ENCODE data around the gene KIAA1958. TPM values are rescaled to one million over a fixed set of nuclear protein-coding genes. Genes with fewer than 3 reads are reported as not detected.
"Not testable (repeated sequence)": the region's sequence is repeated elsewhere in the genome, so short reads cannot be mapped to it uniquely, and the experiment has no call there.

The KIAA1958 gene
- polyA plus RNA-seq, 5 donors: 7.4 to 14.9 (median 12.9) TPM

DNA sequence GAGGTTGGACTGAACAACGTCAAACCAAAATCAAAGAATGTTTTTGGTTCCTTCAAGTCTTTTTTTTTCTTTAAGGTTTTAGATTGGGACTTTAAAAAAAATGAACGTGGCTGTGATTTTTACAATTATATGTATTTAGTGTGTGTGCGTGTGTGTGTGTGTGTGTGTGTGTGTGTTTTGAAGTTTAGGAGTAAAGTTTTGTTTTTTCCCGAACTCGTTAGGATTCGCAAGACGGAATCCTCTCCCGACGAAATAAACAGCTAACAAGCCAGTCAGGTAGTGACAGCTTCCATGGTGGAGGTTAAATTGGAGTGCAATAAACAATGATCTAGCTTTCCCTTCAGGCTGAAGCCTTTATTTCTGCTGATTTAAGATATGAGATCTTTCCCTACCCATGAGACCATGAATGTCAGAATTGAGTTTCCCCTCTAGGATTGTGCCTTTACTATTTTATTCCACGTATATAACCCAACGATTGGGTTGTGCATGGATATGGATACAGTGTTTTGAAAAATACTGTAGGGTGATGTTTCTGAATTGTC lies 1.2 kb downstream of the KIAA1958 start:
- DNase-seq: no peak

DNA sequence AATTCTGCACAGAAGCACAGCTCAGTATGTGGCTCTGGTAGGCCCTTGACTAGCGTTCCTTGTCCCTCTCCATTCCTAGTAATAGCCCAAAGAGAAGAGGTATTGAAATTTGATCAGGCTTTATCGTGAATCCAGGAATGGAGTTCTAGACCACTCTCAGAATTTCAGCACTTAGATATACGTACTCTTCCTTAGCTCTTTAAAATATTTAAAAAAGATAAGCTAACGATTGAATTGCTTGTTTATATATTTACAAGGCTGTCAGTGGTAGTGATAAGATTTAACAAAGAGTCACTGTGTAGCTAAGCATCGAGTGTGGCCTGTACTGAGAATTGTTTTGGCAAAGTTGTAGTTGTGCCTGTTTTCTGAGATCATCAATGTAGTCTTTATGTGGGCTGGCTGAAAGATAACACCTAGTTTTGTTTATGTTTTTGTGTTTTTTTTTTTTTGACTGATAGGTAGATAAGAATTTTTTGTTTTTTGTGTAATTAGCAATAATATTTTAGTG lies 2.5 kb downstream of the KIAA1958 start:
- no peak for DNase-seq

DNA sequence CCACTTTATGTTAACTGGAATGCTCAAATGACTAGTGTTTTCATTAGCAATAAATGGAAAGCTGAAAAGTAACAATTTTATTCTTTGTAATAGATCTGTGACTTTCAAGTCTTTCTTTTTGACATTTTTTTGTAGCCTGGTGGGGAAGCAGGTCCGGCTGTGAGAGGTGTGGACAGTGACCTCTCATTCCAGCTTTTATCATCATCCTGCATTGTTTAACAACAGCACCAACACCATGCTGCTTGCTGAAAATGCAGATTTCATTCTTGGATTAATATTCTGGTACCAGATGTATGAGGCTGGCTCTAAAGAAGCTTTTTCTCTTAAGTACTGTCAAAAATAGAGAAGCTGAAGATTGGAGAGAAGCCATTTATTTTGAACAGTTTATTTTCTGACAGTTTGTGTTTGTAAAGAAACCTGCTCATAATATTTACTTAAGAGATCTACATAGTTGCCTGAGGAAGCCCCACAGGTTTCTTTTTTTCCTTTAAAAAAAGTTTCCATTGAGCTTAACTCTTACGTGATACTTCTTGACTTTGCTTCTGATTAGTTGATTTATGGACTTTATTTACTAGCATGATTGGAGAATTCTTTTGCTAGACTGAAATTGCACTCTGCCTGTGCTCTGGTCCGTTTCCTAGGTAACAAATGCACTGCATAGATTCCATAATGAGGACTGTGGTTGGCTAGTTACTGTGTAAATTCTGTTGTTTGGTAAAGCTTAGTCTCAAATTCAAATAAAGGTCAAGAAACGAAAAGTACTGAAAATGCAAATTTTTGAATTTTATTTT lies 3.4 kb downstream of the KIAA1958 start:
- no peak for DNase-seq

DNA sequence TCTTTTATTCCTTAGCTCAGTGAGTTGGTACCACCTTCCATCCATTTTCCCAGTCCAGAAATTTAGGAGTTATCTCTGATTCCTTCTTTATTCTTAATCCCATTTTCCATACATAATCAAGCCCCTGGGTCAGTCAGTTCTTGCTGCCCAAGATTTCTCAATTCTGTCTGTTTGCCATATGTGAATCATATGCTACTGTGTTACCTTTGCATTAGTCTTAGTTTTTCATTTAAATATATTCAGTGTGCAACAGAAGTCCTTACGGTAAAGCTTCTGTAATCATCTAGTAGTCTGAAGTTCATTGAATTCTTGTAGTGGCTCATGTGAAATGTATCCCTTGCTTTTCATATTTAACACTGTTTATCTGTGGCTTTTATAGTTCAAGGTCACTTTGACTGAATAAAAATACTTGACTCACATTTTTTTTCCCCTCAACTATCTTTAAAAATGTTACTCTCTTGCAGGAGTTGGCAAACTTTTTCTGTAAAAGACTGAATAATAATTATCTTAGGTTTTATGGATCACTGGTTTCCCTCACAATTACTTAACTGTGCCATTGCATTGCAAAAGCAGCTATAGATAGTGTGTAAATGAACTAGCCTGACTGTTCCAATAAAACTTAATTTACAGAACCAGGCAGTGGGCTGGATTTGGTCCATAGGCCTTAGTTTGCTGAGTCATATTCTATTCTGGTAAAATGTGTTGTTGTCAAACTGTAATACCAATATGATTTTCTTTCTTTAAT lies 6.9 kb downstream of the KIAA1958 start:
- no peak for DNase-seq

- no peak for DNase-seq
These were observed 7.5 kb downstream of the KIAA1958 start for GRCh38 chr9:112494153-112494552.

DNA sequence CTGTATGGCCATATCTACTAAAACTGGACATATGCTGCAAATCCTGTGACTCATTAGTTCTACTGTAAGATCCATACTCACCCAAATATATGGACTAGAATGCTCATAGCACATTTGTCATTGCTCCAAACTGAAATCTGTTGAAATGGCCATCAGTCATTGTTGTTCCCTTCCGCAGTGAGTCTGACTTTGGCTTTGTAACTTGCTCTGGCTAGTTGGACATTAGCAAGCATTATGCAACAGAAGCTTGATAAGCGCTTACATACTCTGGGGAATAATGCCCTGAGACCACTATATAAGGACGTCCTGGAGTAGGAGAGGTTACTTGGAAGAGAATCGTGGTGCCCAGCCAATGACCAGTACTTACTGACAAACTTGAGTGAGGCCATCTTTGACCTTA lies 9.0 kb downstream of the KIAA1958 start:
- DNase-seq: no peak

- DNase-seq: no peak
These were observed 9.6 kb downstream of the KIAA1958 start for GRCh38 chr9:112496074-112496722.

GRCh38 chr9:112500842-112501241 lies 14.2 kb downstream of the KIAA1958 start:
- DNase-seq: no peak

DNA sequence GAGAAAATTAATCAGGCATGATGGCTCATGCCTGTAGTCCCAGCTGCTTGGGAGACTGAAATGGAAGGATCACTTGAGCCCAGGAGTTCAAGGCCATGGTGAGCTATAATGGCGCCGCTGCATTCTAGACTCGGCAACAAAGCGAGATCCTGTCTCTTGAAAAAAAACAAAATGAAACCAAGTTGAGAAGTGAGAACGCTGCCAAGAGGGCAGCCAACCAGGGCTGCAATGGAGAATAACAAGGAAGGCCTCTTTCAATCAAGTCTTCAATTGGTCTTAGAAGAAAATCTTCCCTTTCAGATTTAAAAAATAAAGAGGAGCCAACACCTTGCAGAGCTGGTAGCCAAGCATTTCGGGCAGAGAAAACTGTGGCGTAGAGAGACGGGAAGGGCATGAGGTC lies 14.7 kb downstream of the KIAA1958 start:
- no peak for DNase-seq

GRCh38 chr9:112502175-112502946 lies 15.7 kb downstream of the KIAA1958 start:
- no peak for DNase-seq

DNA sequence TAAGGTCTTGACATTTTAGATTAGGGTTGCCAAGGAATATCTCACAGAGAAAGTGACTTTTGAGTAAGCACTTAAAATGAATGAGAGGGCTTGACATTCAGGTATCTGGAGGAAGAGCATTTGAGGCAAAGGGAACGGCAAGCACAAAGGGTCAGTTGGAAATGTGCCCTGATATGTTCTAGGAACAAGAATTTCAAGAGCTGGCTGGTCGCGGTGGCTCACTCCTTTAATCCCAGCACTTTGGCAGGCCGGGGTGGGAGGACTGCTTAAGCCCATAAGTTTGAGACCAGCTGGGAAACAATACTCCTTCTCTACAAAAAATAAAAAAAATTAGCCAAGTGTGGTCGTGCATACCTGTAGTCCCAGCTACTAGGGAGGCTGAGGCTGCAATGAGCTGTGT lies 16.5 kb downstream of the KIAA1958 start:
- no peak for DNase-seq

DNA sequence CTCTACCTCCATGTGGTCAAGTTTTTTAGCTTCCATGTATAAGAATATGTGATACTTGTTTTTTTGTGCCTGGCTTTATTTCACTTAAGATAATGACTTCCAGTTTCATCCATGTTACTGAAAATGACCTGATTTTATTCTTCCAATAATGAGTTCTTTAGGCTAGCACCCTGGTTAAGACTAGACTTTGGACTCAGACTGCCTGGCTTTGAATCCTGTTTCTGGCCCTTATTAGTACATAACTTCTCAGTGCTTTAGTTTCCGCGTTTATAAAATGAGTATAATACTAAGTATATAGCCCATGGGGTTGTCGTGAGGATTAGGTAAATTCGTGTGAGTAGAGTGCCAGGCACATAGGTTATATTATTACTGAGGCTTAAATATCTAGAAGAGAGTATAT lies 18.5 kb downstream of the KIAA1958 start:
- no peak for DNase-seq

GRCh38 chr9:112505607-112506006 lies 19.0 kb downstream of the KIAA1958 start:
- no peak for DNase-seq

DNA sequence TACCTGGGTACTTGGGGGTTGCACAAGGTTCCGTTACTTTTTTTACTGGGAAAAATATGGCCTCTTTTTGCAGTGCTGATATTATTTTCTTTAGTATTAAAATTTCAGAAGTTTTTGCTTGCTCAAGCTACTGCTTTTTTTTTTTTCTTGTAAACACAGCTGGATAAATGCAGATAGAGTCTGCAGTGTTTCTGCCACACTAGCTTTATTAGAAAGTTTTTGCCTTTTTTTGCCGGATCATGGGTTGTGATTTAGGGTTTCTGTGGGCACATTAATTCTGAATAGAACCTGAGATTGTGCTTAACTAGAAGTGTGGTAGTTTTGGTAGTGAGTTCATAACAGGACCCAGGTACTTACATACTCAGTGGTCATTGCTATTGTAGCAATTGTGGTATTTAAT lies 19.9 kb downstream of the KIAA1958 start:
- DNase-seq: no peak

GRCh38 chr9:112507001-112507680 lies 20.5 kb downstream of the KIAA1958 start:
- no peak for DNase-seq

GRCh38 chr9:112508377-112508776 lies 21.8 kb downstream of the KIAA1958 start:
- DNase-seq: no peak

DNA sequence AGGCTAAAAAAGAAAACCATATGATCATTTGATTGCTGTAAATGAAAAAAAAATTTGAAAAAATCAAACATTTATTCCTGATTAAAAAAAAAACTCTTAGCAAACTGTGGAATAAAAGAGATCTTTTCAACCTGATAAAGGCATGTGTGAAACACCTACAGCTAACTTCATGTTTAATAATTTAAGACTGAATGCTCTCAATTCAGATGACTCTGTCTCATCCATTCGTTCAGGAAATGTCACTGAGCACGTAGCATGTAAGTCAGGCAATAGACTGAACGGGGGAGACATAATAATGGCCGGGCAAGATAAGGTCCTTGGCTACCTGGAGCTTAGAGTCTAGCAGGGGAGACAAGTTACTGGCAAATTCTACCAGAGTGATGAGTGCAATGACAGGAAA lies 25.8 kb downstream of the KIAA1958 start:
- not testable (repeated sequence) for DNase-seq

- no peak for DNase-seq
These were observed 30.1 kb downstream of the KIAA1958 start for GRCh38 chr9:112516769-112517168.

GRCh38 chr9:112520069-112520468 lies 33.4 kb downstream of the KIAA1958 start:
- DNase-seq: no peak

DNA sequence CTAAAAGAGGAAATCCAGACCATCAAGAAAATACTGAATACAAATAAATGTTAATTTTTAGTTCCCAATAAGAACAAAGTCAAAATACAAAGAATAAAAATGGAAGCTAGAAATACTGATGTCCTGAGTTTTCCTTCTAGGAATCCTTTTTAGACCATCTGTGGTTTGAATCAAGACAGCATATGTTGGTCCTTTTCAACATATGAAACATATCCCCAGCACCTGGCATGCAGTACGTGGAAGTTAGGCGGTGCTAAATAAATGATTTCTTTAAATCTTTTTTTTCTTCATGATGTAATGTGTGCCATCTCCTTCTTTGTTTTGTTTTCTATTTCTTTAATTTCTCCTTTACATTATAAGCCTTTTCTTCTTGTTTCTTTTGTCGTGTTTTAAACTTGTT lies 34.0 kb downstream of the KIAA1958 start:
- peak in 1 of 2 donors; percentile 59 for DNase-seq

GRCh38 chr9:112526973-112527372 lies 40.3 kb downstream of the KIAA1958 start:
- no peak for DNase-seq
